ENCODE data around the gene POPDC3. TPM values are rescaled to one million over a fixed set of nuclear protein-coding genes. Genes with fewer than 3 reads are reported as not detected.

The POPDC3 gene
- total and polyA plus RNA-seq, 2 of the 4 experiments (the other 2 are of a cell fraction): 22.7 to 25.8 TPM

GRCh38 chr6:105138141-105138540 is 41.7 kb downstream of the POPDC3 start:
- WGBS, 2 experiments (ENCODE audit: extremely low coverage in 2 of 2, insufficient read length in 1 of 2): no CpG with 5 or more reads among the region's 2 CpGs
- no peak overlapping the region for H2AFZ ChIP-seq (replicated peaks; ENCODE audit: low read length, poor library complexity)
- no peak overlapping the region for H2BK15ac ChIP-seq (ENCODE audit: low read depth, low read length)
- TF ChIP-seq SMC3 (IDR thresholded peaks at IDR 0.05; ENCODE audit: low read depth, low read length) (no peak), CHD1 (IDR thresholded peaks at IDR 0.05; ENCODE audit: low read depth, low read length) (no peak), USF2 (IDR thresholded peaks at IDR 0.05; ENCODE audit: low read depth, low read length) (no peak), CEBPB (IDR thresholded peaks at IDR 0.05; ENCODE audit: low read depth, low read length) (no peak), NFE2L2 (IDR thresholded peaks at IDR 0.05; ENCODE audit: low read depth, low read length) (no peak), BHLHE40 (IDR thresholded peaks at IDR 0.05; ENCODE audit: low read depth, low read length) (no peak), MAFK (IDR thresholded peaks at IDR 0.05; ENCODE audit: low read depth, low read length) (no peak), MAZ (IDR thresholded peaks at IDR 0.05; ENCODE audit: borderline replicate concordance, low read depth, low read length) (no peak), RCOR1 (IDR thresholded peaks at IDR 0.05; ENCODE audit: insufficient replicate concordance, low read length) (no peak), FOS (IDR thresholded peaks at IDR 0.05; ENCODE audit: low read depth, low read length) (no peak), RFX5 (IDR thresholded peaks at IDR 0.05; ENCODE audit: low read depth, low read length) (no peak)
- no peaks in the 10 kb centered on the region for H3K4me1 ChIP-seq (ENCODE audit: control insufficient read depth, insufficient read depth, low read length)
- H4K5ac ChIP-seq (ENCODE audit: low read depth, low read length): no peak overlapping the region
- H2BK5ac ChIP-seq (ENCODE audit: low read depth, low read length, poor library complexity, severe bottlenecking): no peak overlapping the region
- ChIA-PET CTCF (no interaction called here), POLR2A (ENCODE audit: unreplicated experiment) (no interaction called here)
- in situ Hi-C loops (cut with MboI; ENCODE audit: low sequenced_read_pairs): no loop called here
- H2BK20ac ChIP-seq (ENCODE audit: low read depth, low read length): no peak overlapping the region
- H4K8ac ChIP-seq (ENCODE audit: low read depth in 2 of 2, low read length in 2 of 2): no peak overlapping the region
- intact Hi-C loops (cut with micrococcal nuclease): no loop called here
- H3K4me3 ChIP-seq (ENCODE audit: insufficient read depth, low read depth, low read length): no peak overlapping the region
- BruUV-seq (replicated peaks): no TSS peak
- dilution Hi-C loops (cut with HindIII; ENCODE audit: low sequenced_read_pairs, unreplicated experiment): no loop called here
- H3K9ac ChIP-seq (ENCODE audit: low read depth, low read length): no peak overlapping the region
- no peak overlapping the region for H4K91ac ChIP-seq (ENCODE audit: insufficient read depth, low read depth, low read length)
- no peak overlapping the region for H3K18ac ChIP-seq (ENCODE audit: low read depth, low read length)
- no peaks in the 10 kb centered on the region for H3K27me3 ChIP-seq (ENCODE audit: control insufficient read depth, insufficient read depth, low read length)
- no peaks in the 10 kb centered on the region for H3K36me3 ChIP-seq (ENCODE audit: control insufficient read depth, insufficient read depth, low read length)
- H3K4me2 ChIP-seq (ENCODE audit: low read depth, low read length): no peak overlapping the region
- no peak for ATAC-seq (ENCODE audit: low read depth)
- H3K27ac ChIP-seq (ENCODE audit: insufficient read depth, low read length): no peak overlapping the region
- H3K9me3 ChIP-seq (ENCODE audit: control insufficient read depth, insufficient read depth, low read length): no peaks in the 10 kb centered on the region
- peaks cover 4% of the 10 kb centered on the region; the same call in 1 of the 2 replicates for H4K20me1 ChIP-seq (ENCODE audit: insufficient read depth, low read length)
- H3K9me1 ChIP-seq (ENCODE audit: insufficient read depth, low read length): peaks cover 3% of the 10 kb centered on the region; the same call in 1 of the 2 replicates
- H3K23ac ChIP-seq (ENCODE audit: low read depth, low read length): 0 out of 2 replicates have a peak overlapping the region, but pooled peaks have one; percentile 23
- no peak overlapping the region for H3K14ac ChIP-seq (replicated peaks; ENCODE audit: low read depth, low read length)
- no peak overlapping the region for H2AK5ac ChIP-seq (ENCODE audit: low read depth, low read length)
- H3K4ac ChIP-seq (ENCODE audit: low read depth, low read length): no peak overlapping the region
- H3K79me1 ChIP-seq (ENCODE audit: low read depth in 1 of 2, low read length in 2 of 2): peaks cover 4 to 16% of the 10 kb centered on the region in 2 experiments; a peak in 2 of 4 replicates
- no peak for DNase-seq
- H2AK9ac ChIP-seq (replicated peaks; ENCODE audit: low read depth, low read length, poor library complexity): no peak overlapping the region
- no peak overlapping the region for H3K56ac ChIP-seq (ENCODE audit: extremely low read depth, insufficient read depth, low read length)
- no peak overlapping the region for H2BK120ac ChIP-seq (ENCODE audit: low read depth, low read length)

Measured in IMR-90 (cell line).